Measurements from ENCODE around the gene EHMT1.

Gene EHMT1

GRCh38 chr9:137670391-137671195 lies 51.8 kb downstream of the EHMT1 start:
- H3K36me3 ChIP-seq (replicated peaks), result no peaks in the 10 kb centered on the region
- no peak for TF ChIP-seq CTCF (IDR thresholded peaks at IDR 0.05; ENCODE audit: low read depth, low read length, missing control alignments)
- in situ Hi-C loops (cut with HindIII; ENCODE audit: low pct_ligation_motif_present, low sequenced_read_pairs), result no loop called here

GRCh38 chr9:137671196-137671538 lies 52.4 kb downstream of the EHMT1 start:
- H3K27ac ChIP-seq, result no peak overlapping the region
- no peak overlapping the region for H3K4me3 ChIP-seq (ENCODE audit: low read depth, low read length)
- H3K27me3 ChIP-seq (replicated peaks), result no peaks in the 10 kb centered on the region
- no peak for TF ChIP-seq CTCF (IDR thresholded peaks at IDR 0.05; ENCODE audit: low read depth, low read length, missing control alignments)
- H3K36me3 ChIP-seq (replicated peaks), result no peaks in the 10 kb centered on the region
- no peak for DNase-seq
- in situ Hi-C loops (cut with HindIII; ENCODE audit: low pct_ligation_motif_present, low sequenced_read_pairs), result no loop called here

More at GRCh38 chr9:137670391-137671195, 51.8 kb downstream of the EHMT1 start:
- Histone ChIP-seq H3K4me3 (ENCODE audit: low read depth, low read length) (no peak overlapping the region), H3K27ac (no peak overlapping the region), H3K27me3 (replicated peaks) (no peaks in the 10 kb centered on the region)
- DNase-seq, result no peak

GRCh38 chr9:137671721-137672120 lies 52.9 kb downstream of the EHMT1 start:
- in situ Hi-C loops (cut with HindIII; ENCODE audit: low pct_ligation_motif_present, low sequenced_read_pairs), result no loop called here
- no peak overlapping the region for H3K27ac ChIP-seq
- H3K27me3 ChIP-seq (replicated peaks), result no peaks in the 10 kb centered on the region
- no peak for DNase-seq
- no peak for TF ChIP-seq CTCF (IDR thresholded peaks at IDR 0.05; ENCODE audit: low read depth, low read length, missing control alignments)
- H3K4me3 ChIP-seq (ENCODE audit: low read depth, low read length), result no peak overlapping the region
- H3K36me3 ChIP-seq (replicated peaks), result no peaks in the 10 kb centered on the region

- no peaks in the 10 kb centered on the region for H3K36me3 ChIP-seq (replicated peaks)
- in situ Hi-C loops (cut with HindIII; ENCODE audit: low pct_ligation_motif_present, low sequenced_read_pairs), result no loop called here
- no peak overlapping the region for H3K27ac ChIP-seq
- no peaks in the 10 kb centered on the region for H3K27me3 ChIP-seq (replicated peaks)
- DNase-seq, result peak; percentile 73
- no peak overlapping the region for H3K4me3 ChIP-seq (ENCODE audit: low read depth, low read length)
- TF ChIP-seq CTCF (IDR thresholded peaks at IDR 0.05; ENCODE audit: low read depth, low read length, missing control alignments), result peak; percentile 83
Observed at GRCh38 chr9:137672907-137673791, 54.3 kb downstream of the EHMT1 start.

- in situ Hi-C loops (cut with HindIII; ENCODE audit: low pct_ligation_motif_present, low sequenced_read_pairs), result no loop called here
- no peak overlapping the region for H3K27ac ChIP-seq
- no peak for TF ChIP-seq CTCF (IDR thresholded peaks at IDR 0.05; ENCODE audit: low read depth, low read length, missing control alignments)
Observed at GRCh38 chr9:137673886-137674285, 55.1 kb downstream of the EHMT1 start.

More at GRCh38 chr9:137673886-137674285, 55.1 kb downstream of the EHMT1 start:
- no peaks in the 10 kb centered on the region for H3K36me3 ChIP-seq (replicated peaks)
- no peaks in the 10 kb centered on the region for H3K27me3 ChIP-seq (replicated peaks)
- no peak for DNase-seq
- no peak overlapping the region for H3K4me3 ChIP-seq (ENCODE audit: low read depth, low read length)

All from brain microvascular endothelial cell (primary cell).